CD4-positive, alpha-beta T cell treated with Interleukin-2 at 100 ng/mL for 4 hours (primary cell): ENCODE data around the gene GANC.

Experiments
- DNase-seq: peaks from one replicate; pipeline ENCODE4 v3.0.0-alpha.2; 2020; ENCODE audit warnings: low spot score

Gene GANC

DNA sequence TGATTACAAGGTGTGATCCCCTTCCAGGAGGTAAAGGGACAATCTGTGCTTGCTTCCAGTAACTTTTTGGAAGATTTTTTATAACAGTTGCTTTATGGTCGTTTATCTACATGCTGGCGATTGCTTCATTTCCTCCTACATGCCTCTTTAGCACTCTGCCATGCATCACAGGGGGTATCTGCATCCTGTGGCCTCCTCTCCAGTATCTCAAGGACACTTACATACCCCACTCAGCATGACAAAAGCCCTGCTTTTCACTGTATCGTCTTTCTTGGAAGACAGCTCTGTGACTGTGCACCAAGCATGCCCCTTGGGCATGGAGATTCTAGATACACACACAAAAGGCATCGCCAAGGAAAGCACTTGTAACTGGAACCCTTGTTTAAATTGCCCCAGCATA is 111.6 kb downstream of the GANC start:
- no peak for DNase-seq

DNA sequence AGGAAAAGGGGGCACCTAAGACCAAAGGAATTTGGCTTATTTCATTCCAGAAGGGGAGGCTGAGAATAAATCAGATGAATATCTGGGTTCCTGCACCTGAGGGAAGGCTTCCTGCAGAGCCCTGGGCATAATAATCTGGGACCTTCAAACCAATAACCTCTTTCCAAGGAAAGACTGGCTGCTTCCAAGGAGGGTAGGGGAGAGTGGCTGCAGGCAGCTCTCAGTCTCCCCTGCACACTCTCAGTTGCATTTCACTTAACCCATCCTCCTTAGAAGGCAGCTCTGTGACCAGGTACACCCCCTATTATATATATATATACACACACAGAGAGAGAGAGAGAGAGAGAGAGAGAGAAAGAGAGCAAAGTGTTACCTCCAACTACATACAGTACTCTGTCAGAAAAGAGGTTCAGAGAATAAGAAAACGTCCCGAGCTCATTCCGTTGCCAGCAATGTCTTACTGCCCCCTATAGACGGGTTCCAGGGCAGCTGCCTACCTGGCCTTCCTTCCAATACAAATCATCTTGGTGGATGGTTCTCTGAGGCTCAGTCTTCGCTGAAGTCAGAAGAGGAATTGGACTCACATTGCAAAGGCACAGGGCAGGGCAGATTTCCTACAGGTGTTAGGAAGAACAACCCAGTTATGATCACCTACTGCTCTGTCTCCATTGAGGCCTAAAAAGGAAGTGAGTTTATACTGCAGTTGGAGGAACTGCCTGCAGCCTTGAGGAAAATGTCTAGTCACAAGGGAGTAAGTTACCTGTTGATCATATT is 112.4 kb downstream of the GANC start:
- peak; percentile 9 for DNase-seq

DNA sequence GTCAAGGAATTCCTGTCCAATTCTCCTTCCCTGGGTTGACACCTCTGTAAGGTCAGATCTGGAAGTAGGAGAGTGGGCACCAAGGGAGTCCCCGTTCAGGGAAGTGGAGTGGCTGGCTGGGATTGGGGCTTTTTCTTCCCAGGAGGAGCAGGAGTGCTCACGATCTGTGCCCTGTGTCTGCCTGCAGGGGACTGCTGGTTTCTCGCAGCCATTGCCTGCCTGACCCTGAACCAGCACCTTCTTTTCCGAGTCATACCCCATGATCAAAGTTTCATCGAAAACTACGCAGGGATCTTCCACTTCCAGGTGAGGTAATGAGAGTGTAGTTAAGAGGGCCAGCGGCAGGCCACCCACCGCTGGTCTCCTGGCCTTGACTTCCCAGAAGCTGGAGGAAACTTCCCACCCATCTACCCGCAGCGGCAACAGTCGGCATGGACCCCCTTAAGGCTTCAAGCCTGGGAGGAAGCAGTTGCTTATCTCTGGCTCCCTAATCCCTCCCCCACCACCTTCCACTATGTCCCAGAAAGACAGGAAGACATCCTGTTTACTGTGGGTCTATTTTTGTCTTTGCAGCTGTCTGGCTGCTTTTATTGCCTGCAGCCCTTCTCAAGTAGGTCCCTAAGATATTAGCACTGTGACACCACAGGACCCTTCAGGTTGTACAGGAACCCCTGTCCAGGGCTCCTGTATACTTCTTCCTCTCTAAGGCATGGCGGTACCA is 113.1 kb downstream of the GANC start:
- no peak for DNase-seq

- no peak for DNase-seq
These were observed 114.6 kb downstream of the GANC start for GRCh38 chr15:42387603-42388002.

DNA sequence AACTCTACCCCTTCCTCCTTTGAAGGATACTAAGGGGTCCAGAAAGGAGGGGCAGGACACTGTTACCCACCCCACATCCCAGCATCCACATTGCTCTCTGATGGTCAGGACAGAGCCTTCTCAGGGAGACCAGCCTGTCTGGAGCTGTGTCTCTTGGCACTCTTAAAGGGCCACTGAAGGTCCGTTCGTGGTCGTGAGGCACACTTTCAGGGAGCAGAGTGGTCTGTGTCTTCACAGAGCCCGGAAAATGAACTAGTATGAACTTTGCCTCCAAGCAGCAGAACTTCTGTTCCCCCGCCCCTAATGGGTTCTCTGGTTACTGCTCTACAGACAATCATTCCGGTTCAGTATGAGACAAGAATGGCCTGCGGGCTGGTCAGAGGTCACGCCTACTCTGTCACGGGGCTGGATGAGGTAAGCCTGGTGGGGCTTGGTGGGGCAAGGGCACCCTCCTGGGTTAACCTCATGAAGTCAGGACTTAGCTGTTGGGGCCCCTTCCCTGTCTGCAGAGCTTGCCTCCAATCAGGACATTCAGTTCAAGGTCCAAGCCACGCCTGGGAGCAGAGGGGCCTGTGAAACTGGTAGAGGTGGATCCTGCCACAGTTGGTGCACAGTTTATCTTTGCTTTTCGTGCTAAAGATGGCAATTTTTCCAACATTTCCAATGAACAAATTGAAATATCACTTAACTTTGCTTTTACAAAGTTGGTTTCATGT is 119.5 kb downstream of the GANC start:
- no peak for DNase-seq

DNA sequence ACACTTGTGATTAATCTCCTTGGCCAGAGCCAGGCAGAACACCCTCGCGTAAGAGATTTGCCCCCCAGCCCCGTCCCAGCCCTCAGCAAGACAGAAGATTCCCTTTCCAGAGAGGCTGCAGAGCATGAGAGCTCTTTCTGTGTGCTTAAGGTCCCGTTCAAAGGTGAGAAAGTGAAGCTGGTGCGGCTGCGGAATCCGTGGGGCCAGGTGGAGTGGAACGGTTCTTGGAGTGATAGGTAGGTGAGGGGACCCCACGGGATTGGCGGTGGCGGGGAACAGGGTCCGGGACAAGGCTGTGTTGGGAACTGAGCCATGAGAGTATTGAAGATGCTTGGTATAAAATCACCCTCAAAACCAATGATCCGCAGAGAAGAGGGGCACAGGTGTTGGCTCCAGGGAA is 121.1 kb downstream of the GANC start:
- DNase-seq = no peak

DNA sequence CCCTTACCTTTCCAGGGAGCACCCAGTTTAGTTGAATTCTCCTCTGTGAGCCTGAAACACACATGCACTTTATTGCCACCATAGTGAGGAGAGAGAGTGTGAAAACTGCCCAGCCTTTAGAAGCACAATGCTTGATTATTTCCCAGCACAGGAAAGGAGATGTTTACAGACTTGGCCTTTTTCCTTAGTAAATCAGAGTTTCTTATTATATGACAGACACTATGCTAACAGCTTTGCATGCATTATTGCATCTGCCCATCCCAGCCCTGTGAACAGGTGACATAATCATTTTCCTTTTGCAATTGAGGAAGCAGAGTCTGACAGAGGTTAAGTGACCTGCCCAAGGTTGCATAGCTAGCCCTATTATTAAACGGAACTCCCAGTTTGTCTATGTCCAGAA is 122.8 kb downstream of the GANC start:
- DNase-seq = no peak

DNA sequence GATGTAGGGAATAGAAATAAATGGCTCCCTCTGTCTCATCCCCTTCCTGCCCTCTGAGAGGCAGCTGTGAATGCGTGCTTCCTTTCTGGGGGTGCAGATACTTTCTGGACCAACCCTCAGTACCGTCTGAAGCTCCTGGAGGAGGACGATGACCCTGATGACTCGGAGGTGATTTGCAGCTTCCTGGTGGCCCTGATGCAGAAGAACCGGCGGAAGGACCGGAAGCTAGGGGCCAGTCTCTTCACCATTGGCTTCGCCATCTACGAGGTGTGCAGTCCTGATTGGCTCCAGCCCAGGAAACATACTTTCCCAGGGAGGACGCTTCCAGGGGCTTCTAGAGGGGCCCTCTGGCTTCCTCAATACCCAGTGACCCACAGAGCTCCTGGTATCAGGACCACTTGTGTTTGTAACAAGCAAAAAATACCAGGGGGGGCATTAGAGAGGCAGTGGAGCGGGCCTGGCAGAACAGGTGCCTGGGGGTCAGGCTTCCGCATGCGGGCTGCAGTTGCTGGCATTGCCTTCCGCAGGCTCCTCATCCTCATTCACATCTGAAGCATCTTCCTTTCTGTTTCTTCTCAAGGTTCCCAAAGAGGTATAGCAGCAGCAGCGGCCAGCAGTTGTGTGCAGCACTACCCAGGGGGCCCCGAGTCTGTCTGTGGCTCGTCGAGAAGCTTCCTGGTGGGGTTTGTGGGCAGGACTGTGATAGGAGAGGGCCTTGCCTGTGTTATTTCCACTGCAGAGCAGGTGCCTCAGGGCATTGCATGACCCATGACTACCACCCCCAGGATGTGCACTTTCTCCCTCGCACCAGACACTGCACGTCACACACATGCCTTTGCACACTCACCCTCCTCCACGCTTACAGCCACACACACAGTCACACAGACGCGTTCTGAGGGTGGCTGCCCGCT is 128.8 kb downstream of the GANC start:
- peak; percentile 15 for DNase-seq

- DNase-seq = no peak
These were observed 129.6 kb downstream of the GANC start for GRCh38 chr15:42402455-42403205.

DNA sequence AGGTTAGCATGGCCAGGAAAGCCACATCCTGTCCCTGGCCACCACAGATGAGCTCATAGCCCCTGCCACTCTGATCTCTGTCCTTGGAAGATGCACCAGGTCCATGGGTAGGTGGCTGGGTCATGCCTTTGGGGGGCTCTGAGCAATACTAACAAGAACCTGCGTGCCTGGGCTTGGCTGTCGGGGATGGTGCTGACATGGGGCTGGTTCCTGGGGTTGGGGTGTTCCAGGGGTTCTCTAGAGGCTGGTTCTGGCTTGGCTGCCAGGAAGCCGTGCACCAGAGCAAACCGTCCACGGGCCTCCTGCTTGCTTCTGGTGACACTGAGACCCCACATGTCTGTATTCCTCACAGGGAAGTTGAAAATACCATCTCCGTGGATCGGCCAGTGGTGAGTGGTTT is 130.4 kb downstream of the GANC start:
- no peak for DNase-seq

GRCh38 chr15:42404461-42405235 is 131.6 kb downstream of the GANC start:
- DNase-seq = no peak

- DNase-seq = no peak
These were observed 133.0 kb downstream of the GANC start for GRCh38 chr15:42405863-42406482.
